ENCODE measurements around the gene CC2D1A. TPM values are rescaled to one million over a fixed set of nuclear protein-coding genes. Genes with fewer than 3 reads are reported as not detected.

The CC2D1A gene
- total RNA-seq, 2 donors from 2014 or later = 40.9 to 64.8 TPM

GRCh38 chr19:13882419-13882795, 23.6 kb upstream of the CC2D1A start:
- WGBS = 73% methylated on average over 5 of the region's 5 CpGs
- no peak for DNase-seq (ENCODE audit: low spot score)
- no peaks in the 10 kb centered on the region for H3K27me3 ChIP-seq (replicated peaks; ENCODE audit: insufficient read depth)
- no peak for TF ChIP-seq POLR2AphosphoS5 (IDR thresholded peaks at IDR 0.05)
- no peak for TF ChIP-seq POLR2A (IDR thresholded peaks at IDR 0.05)
- no peak for TF ChIP-seq CTCF (IDR thresholded peaks at IDR 0.05)
- intact Hi-C loops (cut with DNase I) = no loop called here
- H3K36me3 ChIP-seq = no peaks in the 10 kb centered on the region
- H3K4me3 ChIP-seq = no peak overlapping the region
- peaks cover 2% of the 10 kb centered on the region for H3K4me1 ChIP-seq (replicated peaks)
- H3K9me3 ChIP-seq = no peaks in the 10 kb centered on the region
- peak overlapping the region in 1 of 2 donors; percentile 33 for H3K27ac ChIP-seq

GRCh38 chr19:13882836-13883235, 23.2 kb upstream of the CC2D1A start:
- 78% methylated on average over 12 of the region's 12 CpGs for WGBS
- no peaks in the 10 kb centered on the region for H3K36me3 ChIP-seq
- H3K4me3 ChIP-seq = no peak overlapping the region
- H3K27ac ChIP-seq = no peak overlapping the region
- TF ChIP-seq POLR2AphosphoS5 (IDR thresholded peaks at IDR 0.05) (no peak), POLR2A (IDR thresholded peaks at IDR 0.05) (no peak), CTCF (IDR thresholded peaks at IDR 0.05) (no peak)
- peaks cover 2% of the 10 kb centered on the region for H3K4me1 ChIP-seq (replicated peaks)
- H3K9me3 ChIP-seq = no peaks in the 10 kb centered on the region
- DNase-seq (ENCODE audit: low spot score) = no peak
- H3K27me3 ChIP-seq (replicated peaks; ENCODE audit: insufficient read depth) = no peaks in the 10 kb centered on the region
- intact Hi-C loops (cut with DNase I) = no loop called here

- Histone ChIP-seq H3K27ac (no peak overlapping the region), H3K4me1 (replicated peaks) (peaks cover 2% of the 10 kb centered on the region), H3K9me3 (no peaks in the 10 kb centered on the region), H3K36me3 (no peaks in the 10 kb centered on the region), H3K27me3 (replicated peaks; ENCODE audit: insufficient read depth) (no peaks in the 10 kb centered on the region), H3K4me3 (no peak overlapping the region)
- 89% methylated on average over 10 of the region's 10 CpGs for WGBS
- no peak for DNase-seq (ENCODE audit: low spot score)
- no peak for TF ChIP-seq CTCF (IDR thresholded peaks at IDR 0.05)
- TF ChIP-seq POLR2AphosphoS5 (IDR thresholded peaks at IDR 0.05) = no peak
- TF ChIP-seq POLR2A (IDR thresholded peaks at IDR 0.05) = no peak
- intact Hi-C loops (cut with DNase I) = no loop called here
These were observed 22.4 kb upstream of the CC2D1A start for GRCh38 chr19:13883516-13884064.

GRCh38 chr19:13884726-13885591, 21.0 kb upstream of the CC2D1A start:
- DNase-seq (ENCODE audit: low spot score) = peak; percentile 49
- no peak overlapping the region for H3K4me3 ChIP-seq

More at GRCh38 chr19:13884726-13885591, 21.0 kb upstream of the CC2D1A start:
- Histone ChIP-seq H3K9me3 (no peaks in the 10 kb centered on the region), H3K36me3 (no peaks in the 10 kb centered on the region), H3K27me3 (replicated peaks; ENCODE audit: insufficient read depth) (no peaks in the 10 kb centered on the region), H3K4me1 (replicated peaks) (peaks cover 2% of the 10 kb centered on the region), H3K27ac (peak overlapping the region; percentile 45 to 72)
- WGBS = 25% methylated on average over 26 of the region's 26 CpGs
- intact Hi-C loops (cut with DNase I) = no loop called here
- TF ChIP-seq POLR2A (IDR thresholded peaks at IDR 0.05) (peak; percentile 80), CTCF (IDR thresholded peaks at IDR 0.05) (no peak), POLR2AphosphoS5 (IDR thresholded peaks at IDR 0.05) (peak; percentile 49)

All from prostate gland (tissue), 2 donors.